Measurements from ENCODE around the gene CFD. TPM values are rescaled to one million over a fixed set of nuclear protein-coding genes. Genes with fewer than 3 reads are reported as not detected.
A peak's percentile ranks its signal among the peaks of the same experiment; 100 is the strongest.

CFD gene
- total and polyA plus RNA-seq, 2 experiments from 2014 or later = 0.90 to 4.7 TPM

DNA sequence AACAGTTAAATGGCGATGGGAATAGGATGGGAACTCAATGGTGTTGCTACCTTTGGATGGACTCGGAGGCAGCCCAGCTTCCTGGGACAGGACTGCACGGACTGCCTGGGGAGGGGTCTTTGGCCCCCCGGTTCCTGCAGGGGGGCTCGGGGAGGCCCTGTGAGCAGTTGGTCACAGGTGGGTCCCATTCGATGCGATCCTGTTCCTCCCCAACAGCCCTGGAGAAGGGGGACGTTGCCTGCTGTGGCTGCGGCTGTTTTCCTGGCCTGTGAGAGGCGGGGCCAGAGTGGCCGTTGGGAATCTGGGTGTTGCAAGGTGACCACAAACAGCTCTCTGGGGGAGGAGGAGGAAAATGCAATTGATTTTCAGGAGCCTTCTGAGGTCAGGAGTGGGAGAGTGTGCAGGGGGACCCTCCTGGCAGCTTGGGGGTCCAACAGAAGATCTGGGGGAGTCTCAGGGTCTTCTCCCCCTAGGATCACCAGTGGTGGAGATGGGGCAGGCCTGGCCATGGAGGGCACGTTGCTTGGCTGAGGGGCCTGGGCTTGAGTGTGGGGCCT is 35.8 kb upstream of the CFD start:
- no peaks in the 10 kb centered on the region for H3K36me3 Mint-ChIP-seq (ENCODE audit: low read depth)
- no peaks in the 10 kb centered on the region for H3K9me3 Mint-ChIP-seq
- Histone ChIP-seq H3F3A (replicated peaks; ENCODE audit: low read depth) (no peaks in the 10 kb centered on the region), H4K20me1 (replicated peaks; ENCODE audit: insufficient read depth) (peaks cover 4% of the 10 kb centered on the region), H3K27ac (ENCODE audit: low read depth) (no peak overlapping the region), H3K79me2 (replicated peaks; ENCODE audit: insufficient read depth) (peaks cover 17% of the 10 kb centered on the region), H3K4me1 (ENCODE audit: insufficient read depth) (peaks cover 9% of the 10 kb centered on the region; the same call in 1 of the 2 replicates), H3K9me2 (ENCODE audit: insufficient read depth) (no peaks in the 10 kb centered on the region), H3K36me3 (ENCODE audit: insufficient read depth) (no peaks in the 10 kb centered on the region), H2AFZ (no peak overlapping the region), H3K4me2 (peak overlapping the region; percentile 51; the same call in 1 of the 2 replicates), H3K27me3 (ENCODE audit: insufficient read depth) (no peaks in the 10 kb centered on the region; the same call in 1 of the 2 replicates), H3K4me3 (no peak overlapping the region)
- DNase-seq (ENCODE audit: low spot score) = no peak
- peaks cover 6% of the 10 kb centered on the region; the same call in 2 of the 3 replicates for H3K4me1 Mint-ChIP-seq
- peaks cover 10% of the 10 kb centered on the region for H3K27me3 Mint-ChIP-seq (ENCODE audit: insufficient read depth, low read depth, poor library complexity)
- TF ChIP-seq, protein P1, sequence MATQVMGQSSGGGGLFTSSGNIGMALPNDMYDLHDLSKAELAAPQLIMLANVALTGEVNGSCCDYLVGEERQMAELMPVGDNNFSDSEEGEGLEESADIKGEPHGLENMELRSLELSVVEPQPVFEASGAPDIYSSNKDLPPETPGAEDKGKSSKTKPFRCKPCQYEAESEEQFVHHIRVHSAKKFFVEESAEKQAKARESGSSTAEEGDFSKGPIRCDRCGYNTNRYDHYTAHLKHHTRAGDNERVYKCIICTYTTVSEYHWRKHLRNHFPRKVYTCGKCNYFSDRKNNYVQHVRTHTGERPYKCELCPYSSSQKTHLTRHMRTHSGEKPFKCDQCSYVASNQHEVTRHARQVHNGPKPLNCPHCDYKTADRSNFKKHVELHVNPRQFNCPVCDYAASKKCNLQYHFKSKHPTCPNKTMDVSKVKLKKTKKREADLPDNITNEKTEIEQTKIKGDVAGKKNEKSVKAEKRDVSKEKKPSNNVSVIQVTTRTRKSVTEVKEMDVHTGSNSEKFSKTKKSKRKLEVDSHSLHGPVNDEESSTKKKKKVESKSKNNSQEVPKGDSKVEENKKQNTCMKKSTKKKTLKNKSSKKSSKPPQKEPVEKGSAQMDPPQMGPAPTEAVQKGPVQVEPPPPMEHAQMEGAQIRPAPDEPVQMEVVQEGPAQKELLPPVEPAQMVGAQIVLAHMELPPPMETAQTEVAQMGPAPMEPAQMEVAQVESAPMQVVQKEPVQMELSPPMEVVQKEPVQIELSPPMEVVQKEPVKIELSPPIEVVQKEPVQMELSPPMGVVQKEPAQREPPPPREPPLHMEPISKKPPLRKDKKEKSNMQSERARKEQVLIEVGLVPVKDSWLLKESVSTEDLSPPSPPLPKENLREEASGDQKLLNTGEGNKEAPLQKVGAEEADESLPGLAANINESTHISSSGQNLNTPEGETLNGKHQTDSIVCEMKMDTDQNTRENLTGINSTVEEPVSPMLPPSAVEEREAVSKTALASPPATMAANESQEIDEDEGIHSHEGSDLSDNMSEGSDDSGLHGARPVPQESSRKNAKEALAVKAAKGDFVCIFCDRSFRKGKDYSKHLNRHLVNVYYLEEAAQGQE (IDR thresholded peaks at IDR 0.05; ENCODE audit: unreplicated experiment) = no peak
- TF ChIP-seq, protein P2, sequence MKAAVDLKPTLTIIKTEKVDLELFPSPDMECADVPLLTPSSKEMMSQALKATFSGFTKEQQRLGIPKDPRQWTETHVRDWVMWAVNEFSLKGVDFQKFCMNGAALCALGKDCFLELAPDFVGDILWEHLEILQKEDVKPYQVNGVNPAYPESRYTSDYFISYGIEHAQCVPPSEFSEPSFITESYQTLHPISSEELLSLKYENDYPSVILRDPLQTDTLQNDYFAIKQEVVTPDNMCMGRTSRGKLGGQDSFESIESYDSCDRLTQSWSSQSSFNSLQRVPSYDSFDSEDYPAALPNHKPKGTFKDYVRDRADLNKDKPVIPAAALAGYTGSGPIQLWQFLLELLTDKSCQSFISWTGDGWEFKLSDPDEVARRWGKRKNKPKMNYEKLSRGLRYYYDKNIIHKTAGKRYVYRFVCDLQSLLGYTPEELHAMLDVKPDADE (IDR thresholded peaks at IDR 0.05) = no peak
- TF ChIP-seq, protein P3, sequence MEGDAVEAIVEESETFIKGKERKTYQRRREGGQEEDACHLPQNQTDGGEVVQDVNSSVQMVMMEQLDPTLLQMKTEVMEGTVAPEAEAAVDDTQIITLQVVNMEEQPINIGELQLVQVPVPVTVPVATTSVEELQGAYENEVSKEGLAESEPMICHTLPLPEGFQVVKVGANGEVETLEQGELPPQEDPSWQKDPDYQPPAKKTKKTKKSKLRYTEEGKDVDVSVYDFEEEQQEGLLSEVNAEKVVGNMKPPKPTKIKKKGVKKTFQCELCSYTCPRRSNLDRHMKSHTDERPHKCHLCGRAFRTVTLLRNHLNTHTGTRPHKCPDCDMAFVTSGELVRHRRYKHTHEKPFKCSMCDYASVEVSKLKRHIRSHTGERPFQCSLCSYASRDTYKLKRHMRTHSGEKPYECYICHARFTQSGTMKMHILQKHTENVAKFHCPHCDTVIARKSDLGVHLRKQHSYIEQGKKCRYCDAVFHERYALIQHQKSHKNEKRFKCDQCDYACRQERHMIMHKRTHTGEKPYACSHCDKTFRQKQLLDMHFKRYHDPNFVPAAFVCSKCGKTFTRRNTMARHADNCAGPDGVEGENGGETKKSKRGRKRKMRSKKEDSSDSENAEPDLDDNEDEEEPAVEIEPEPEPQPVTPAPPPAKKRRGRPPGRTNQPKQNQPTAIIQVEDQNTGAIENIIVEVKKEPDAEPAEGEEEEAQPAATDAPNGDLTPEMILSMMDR (conservative IDR thresholded peaks at IDR 0.05; ENCODE audit: low read depth in 2 of 2) = no peak
- TF ChIP-seq JUNB (IDR thresholded peaks at IDR 0.05; ENCODE audit: unreplicated experiment) (no peak), EZH2 (IDR thresholded peaks at IDR 0.05; ENCODE audit: low read depth, unreplicated experiment) (no peak), ZNF114 (CRISPR knock-in tag; IDR thresholded peaks at IDR 0.05) (no peak)
- ATAC-seq = peak; percentile 11; the same call in 2 of the 3 replicates
- H3K27ac Mint-ChIP-seq = no peak overlapping the region
- peak overlapping the region; percentile 32; the same call in 2 of the 3 replicates for H3K4me3 Mint-ChIP-seq

DNA sequence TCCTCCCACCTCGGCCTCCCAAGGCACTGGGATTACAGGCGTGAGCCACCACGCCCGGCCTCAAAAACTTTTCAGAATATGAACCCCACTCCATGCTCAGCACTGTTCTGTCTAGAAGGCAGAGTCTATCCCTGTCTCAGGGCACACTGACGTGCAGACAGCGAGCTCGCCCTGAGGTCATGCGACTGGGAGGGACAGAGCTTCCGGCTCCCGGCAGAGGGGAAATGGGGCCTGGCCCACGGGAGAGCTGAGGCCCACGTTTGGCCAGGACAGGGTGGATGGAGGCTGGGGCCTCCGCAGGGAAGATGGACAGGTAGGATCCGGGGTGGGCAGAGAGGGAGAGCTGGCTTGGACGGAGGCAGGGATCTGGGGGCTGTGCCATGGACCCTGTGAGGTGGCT is 34.6 kb upstream of the CFD start:
- DNase-seq (ENCODE audit: low spot score) (no peak), ATAC-seq (no peak)
- peaks cover 8% of the 10 kb centered on the region for H3K27me3 Mint-ChIP-seq (ENCODE audit: insufficient read depth, low read depth, poor library complexity)
- no peaks in the 10 kb centered on the region for H3K36me3 ChIP-seq (ENCODE audit: insufficient read depth)
- peaks cover 6% of the 10 kb centered on the region; the same call in 2 of the 3 replicates for H3K4me1 Mint-ChIP-seq
- H3K36me3 Mint-ChIP-seq (ENCODE audit: low read depth) = no peaks in the 10 kb centered on the region
- no peaks in the 10 kb centered on the region for H3K9me2 ChIP-seq (ENCODE audit: insufficient read depth)
- H2AFZ ChIP-seq = no peak overlapping the region
- H3K4me3 Mint-ChIP-seq = no peak overlapping the region
- H3K4me1 ChIP-seq (ENCODE audit: insufficient read depth) = peaks cover 9% of the 10 kb centered on the region; the same call in 1 of the 2 replicates
- no peaks in the 10 kb centered on the region; the same call in 1 of the 2 replicates for H3K27me3 ChIP-seq (ENCODE audit: insufficient read depth)
- TF ChIP-seq CREB1 (CRISPR knock-in tag; IDR thresholded peaks at IDR 0.05; ENCODE audit: low read depth) (no peak), ZNF114 (CRISPR knock-in tag; IDR thresholded peaks at IDR 0.05) (no peak), NANOG (IDR thresholded peaks at IDR 0.05; ENCODE audit: borderline replicate concordance) (no peak)
- TF ChIP-seq, protein P2 (IDR thresholded peaks at IDR 0.05) = no peak
- no peaks in the 10 kb centered on the region for H3K9me3 Mint-ChIP-seq
- no peaks in the 10 kb centered on the region for H3F3A ChIP-seq (replicated peaks; ENCODE audit: low read depth)
- H3K27ac ChIP-seq (ENCODE audit: low read depth) = no peak overlapping the region
- no peak overlapping the region for H3K27ac Mint-ChIP-seq
- H3K79me2 ChIP-seq (replicated peaks; ENCODE audit: insufficient read depth) = peaks cover 9% of the 10 kb centered on the region
- peaks cover 4% of the 10 kb centered on the region; the same call in 1 of the 2 replicates for H4K20me1 ChIP-seq (replicated peaks; ENCODE audit: insufficient read depth)
- no peak overlapping the region for H3K4me3 ChIP-seq
- H3K4me2 ChIP-seq = no peak overlapping the region

All from GM23338 (cell line).